LNCaP clone FGC (cell line): ENCODE data around the gene CCHCR1.

Experiments
- DNase-seq: peaks from one replicate; pipeline ENCODE4 v3.0.0-alpha.2; 2011; ENCODE audit warnings: low read depth
- H3K4me3 ChIP-seq: 2 replicates; pipeline ENCODE4 v1.5.1; 2011; ENCODE audit warnings: mild to moderate bottlenecking, low read depth, low read length, control low read depth
- TF ChIP-seq, protein P1 (sequence below): IDR thresholded peaks from 2 replicates; pipeline ENCODE4 v1.5.1; 2012; ENCODE audit warnings: mild to moderate bottlenecking; ENCODE audit not compliant: control insufficient read depth, insufficient read depth; ENCODE audit errors: extremely low read depth

Gene CCHCR1

DNA sequence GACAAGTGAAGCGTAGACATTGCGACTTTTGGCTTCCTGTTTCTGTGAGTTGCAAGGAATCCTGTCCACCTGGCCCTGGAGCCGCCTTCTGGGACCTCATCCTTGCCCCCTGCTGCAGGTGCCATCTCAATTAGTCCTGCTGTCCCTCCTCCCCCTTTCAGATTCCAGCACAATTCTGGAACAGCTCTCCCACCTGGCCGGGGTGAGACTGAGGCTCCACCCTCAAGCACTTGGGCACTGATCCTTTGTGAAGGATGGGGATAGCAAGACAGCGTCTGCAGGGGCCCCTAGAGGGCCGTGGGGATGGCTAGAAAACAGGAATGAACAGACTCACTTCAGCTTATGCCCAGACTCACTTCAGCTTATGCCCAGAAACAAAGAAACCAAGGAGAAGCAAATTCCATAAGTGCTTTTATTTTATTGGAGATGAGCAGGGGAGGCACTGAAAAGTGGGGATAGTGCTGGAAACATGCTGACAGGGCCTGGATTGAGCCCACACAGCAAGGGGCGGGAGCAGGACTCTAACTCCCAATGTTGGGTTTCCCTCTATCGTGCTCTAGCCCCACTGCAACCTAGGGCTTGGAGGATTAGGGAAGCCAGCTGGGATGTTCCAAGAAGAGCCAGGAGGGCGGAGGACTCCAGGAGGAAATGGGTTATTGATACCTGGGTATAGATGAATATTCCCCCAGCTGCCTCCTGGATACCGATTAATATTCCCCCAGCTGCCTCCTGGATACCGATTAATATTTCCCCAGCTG, 46.6 kb downstream of the CCHCR1 start:
- H3K4me3 ChIP-seq: no peak overlapping the region
- TF ChIP-seq, protein P1, sequence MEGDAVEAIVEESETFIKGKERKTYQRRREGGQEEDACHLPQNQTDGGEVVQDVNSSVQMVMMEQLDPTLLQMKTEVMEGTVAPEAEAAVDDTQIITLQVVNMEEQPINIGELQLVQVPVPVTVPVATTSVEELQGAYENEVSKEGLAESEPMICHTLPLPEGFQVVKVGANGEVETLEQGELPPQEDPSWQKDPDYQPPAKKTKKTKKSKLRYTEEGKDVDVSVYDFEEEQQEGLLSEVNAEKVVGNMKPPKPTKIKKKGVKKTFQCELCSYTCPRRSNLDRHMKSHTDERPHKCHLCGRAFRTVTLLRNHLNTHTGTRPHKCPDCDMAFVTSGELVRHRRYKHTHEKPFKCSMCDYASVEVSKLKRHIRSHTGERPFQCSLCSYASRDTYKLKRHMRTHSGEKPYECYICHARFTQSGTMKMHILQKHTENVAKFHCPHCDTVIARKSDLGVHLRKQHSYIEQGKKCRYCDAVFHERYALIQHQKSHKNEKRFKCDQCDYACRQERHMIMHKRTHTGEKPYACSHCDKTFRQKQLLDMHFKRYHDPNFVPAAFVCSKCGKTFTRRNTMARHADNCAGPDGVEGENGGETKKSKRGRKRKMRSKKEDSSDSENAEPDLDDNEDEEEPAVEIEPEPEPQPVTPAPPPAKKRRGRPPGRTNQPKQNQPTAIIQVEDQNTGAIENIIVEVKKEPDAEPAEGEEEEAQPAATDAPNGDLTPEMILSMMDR: no peak
- no peak for DNase-seq

DNA sequence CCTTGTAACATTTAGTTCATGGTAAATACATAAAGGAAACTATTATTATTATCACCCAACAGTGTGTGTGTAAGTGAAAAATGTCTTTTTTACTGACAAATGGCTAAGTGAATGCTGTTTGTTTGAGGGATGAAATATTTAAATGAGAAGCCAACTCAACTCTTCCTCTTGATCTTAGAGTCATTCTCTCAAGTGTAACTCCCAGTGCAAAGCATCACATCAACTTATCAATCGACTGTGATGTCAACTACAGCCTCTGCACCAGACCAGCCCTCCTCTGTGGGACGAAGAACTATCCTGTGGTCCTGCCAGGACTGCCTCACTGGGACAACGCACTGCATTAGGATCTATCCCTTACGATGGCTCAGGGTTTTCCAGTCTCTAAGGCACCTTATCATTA, 50.5 kb downstream of the CCHCR1 start:
- DNase-seq: no peak
- TF ChIP-seq, protein P1: no peak

DNA sequence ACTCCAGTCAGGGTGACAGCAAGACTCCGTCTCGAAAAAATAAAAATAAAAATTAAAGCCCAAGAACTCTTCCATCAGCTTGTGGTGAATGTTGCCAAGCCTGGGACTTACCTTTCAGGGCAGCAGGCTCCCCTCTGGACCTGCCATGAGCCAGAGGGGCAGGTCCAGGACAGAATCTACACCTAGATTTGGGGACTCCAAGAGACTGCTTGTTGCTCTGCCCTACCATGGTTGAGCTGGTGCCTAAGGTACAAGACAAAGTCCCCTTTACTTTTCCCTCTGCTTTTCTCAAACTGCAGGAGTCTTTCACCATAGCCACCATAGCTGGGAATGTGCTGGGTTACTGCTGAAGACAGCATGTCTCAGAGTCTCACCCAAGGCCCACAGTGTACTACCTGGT, 54.5 kb downstream of the CCHCR1 start:
- TF ChIP-seq, protein P1: no peak
- DNase-seq: no peak

More for the DNA sequence above, 50.5 kb downstream of the CCHCR1 start:
- H3K4me3 ChIP-seq: no peak overlapping the region

DNA sequence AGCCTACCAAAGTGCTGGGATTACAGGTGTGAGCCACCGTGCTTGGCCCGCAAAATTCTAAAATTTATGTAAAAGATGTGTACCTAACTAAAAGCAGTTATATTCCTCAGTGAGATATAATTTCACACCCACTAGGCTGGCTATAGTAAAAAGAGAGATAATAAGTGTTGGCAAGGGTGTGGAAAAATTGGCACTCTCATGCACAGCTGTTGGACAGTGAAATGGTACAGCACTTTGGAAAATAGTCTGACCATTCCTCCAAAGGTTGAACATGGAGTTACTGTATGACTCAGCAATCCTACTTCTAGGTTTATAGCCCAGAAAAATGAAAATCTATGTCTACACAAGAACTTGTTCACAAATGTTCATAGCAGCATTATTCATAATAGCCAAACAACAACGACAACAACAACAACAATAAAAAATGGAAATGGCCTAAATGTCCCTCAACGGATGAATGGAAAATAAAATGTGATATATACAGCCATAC, 59.1 kb downstream of the CCHCR1 start:
- TF ChIP-seq, protein P1: no peak
- no peak for DNase-seq
- no peak overlapping the region for H3K4me3 ChIP-seq

More for the DNA sequence above, 54.5 kb downstream of the CCHCR1 start:
- no peak overlapping the region for H3K4me3 ChIP-seq

DNA sequence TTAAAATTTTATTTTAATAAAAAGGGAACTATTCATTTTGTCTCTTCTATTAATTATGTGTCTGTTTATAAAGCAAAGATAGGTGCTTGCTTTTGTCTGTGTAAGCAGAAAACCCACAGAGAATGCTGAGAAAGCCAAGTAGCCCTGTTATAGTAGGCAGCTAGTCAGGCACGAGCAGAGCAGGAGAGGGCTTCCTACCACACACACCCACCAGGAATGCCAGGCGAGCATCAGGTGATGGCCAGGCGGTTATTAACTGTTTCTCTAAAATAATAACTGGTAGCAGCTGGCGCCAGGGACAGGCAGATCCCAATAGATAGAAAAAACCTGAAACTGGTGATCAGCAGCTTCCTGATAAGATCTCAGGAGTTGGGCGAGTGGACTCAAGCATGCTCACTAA, 60.9 kb downstream of the CCHCR1 start:
- H3K4me3 ChIP-seq: no peak overlapping the region
- TF ChIP-seq, protein P1: no peak
- no peak for DNase-seq

DNA sequence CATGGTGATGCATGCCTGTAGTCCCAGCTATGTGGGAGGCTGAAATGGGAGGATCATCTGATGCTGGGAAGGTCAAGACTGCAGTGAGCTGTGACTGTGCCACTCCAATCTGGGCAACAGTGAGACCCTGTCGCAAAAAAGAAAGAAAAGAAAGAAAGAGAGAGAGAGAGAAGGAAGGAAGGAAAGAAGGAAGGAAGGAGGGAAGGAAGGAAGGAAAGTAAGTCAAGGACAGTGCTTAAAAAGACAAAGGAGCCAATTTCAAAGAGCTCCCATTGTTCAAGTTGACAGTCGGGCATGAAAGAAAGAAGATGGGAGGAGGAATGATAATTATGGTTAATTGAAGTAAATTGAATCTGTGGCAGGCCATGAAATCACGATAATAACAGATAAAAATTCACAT, 61.4 kb downstream of the CCHCR1 start:
- H3K4me3 ChIP-seq: no peak overlapping the region
- DNase-seq: no peak
- TF ChIP-seq, protein P1: no peak
